ENCODE data around the gene CCDC91. TPM values are rescaled to one million over a fixed set of nuclear protein-coding genes. Genes with fewer than 3 reads are reported as not detected.

CCDC91 gene
- polyA plus RNA-seq, 1 donor from 2014 or later, result 11.6 TPM

GRCh38 chr12:28331130-28331529 is 140.9 kb downstream of the CCDC91 start:
- no peaks in the 10 kb centered on the region for H3K36me3 ChIP-seq (ENCODE audit: insufficient read depth, low read length)
- H3K27me3 ChIP-seq (ENCODE audit: insufficient read depth, low read depth, low read length), result no peaks in the 10 kb centered on the region
- no peaks in the 10 kb centered on the region for H3F3A ChIP-seq (ENCODE audit: insufficient read depth, low read length, poor library complexity, severe bottlenecking)
- H3K4me2 ChIP-seq (ENCODE audit: low read length), result no peak overlapping the region
- no peak overlapping the region for H2AFZ ChIP-seq (ENCODE audit: low read depth, low read length)
- no peak overlapping the region for H3K9ac ChIP-seq (ENCODE audit: low read length)
- no peak overlapping the region for H3K27ac ChIP-seq (ENCODE audit: low read length)
- no peaks in the 10 kb centered on the region for H3K9me3 ChIP-seq (ENCODE audit: low read length)
- H4K20me1 ChIP-seq (ENCODE audit: insufficient read depth), result no peaks in the 10 kb centered on the region
- no peak overlapping the region for H3K4me3 ChIP-seq (ENCODE audit: low read length)
- no peaks in the 10 kb centered on the region for H3K79me2 ChIP-seq (replicated peaks; ENCODE audit: insufficient read depth, low read length)
- TF ChIP-seq EZH2 (IDR thresholded peaks at IDR 0.05; ENCODE audit: borderline replicate concordance, insufficient read depth, low read length, poor library complexity, severe bottlenecking) (no peak), CTCF (IDR thresholded peaks at IDR 0.05; ENCODE audit: poor library complexity, severe bottlenecking) (no peak), REST (IDR thresholded peaks at IDR 0.05; ENCODE audit: borderline replicate concordance) (no peak), EP300 (conservative IDR thresholded peaks at IDR 0.05; ENCODE audit: poor library complexity, severe bottlenecking) (peak; percentile 31), POLR2AphosphoS5 (IDR thresholded peaks at IDR 0.05) (peak; percentile 16)
- H3K9me2 ChIP-seq (ENCODE audit: insufficient read depth, low read length), result no peaks in the 10 kb centered on the region

GRCh38 chr12:28340261-28341045 is 150.2 kb downstream of the CCDC91 start:
- no peak overlapping the region for H3K9ac ChIP-seq (ENCODE audit: low read length)
- no peak overlapping the region for H3K27ac ChIP-seq (ENCODE audit: low read length)
- no peak overlapping the region for H2AFZ ChIP-seq (ENCODE audit: low read depth, low read length)
- no peak overlapping the region for H3K4me2 ChIP-seq (ENCODE audit: low read length)
- H4K20me1 ChIP-seq (ENCODE audit: insufficient read depth), result no peaks in the 10 kb centered on the region
- H3K4me3 ChIP-seq (ENCODE audit: low read length), result no peak overlapping the region
- TF ChIP-seq EZH2 (IDR thresholded peaks at IDR 0.05; ENCODE audit: borderline replicate concordance, insufficient read depth, low read length, poor library complexity, severe bottlenecking) (no peak), RAD21 (conservative IDR thresholded peaks at IDR 0.05) (no peak), MXI1 (conservative IDR thresholded peaks at IDR 0.05; ENCODE audit: poor library complexity, severe bottlenecking) (no peak), REST (IDR thresholded peaks at IDR 0.05; ENCODE audit: borderline replicate concordance) (no peak), EP300 (conservative IDR thresholded peaks at IDR 0.05; ENCODE audit: poor library complexity, severe bottlenecking) (no peak), TAF1 (IDR thresholded peaks at IDR 0.05; ENCODE audit: low read depth) (no peak), CTCF (IDR thresholded peaks at IDR 0.05; ENCODE audit: poor library complexity, severe bottlenecking) (no peak), SMC3 (conservative IDR thresholded peaks at IDR 0.05; ENCODE audit: poor library complexity) (no peak), POLR2AphosphoS5 (IDR thresholded peaks at IDR 0.05) (no peak)
- H3K36me3 ChIP-seq (ENCODE audit: insufficient read depth, low read length), result no peaks in the 10 kb centered on the region
- H3K9me2 ChIP-seq (ENCODE audit: insufficient read depth, low read length), result no peaks in the 10 kb centered on the region
- no peaks in the 10 kb centered on the region for H3K9me3 ChIP-seq (ENCODE audit: low read length)
- H3K79me2 ChIP-seq (replicated peaks; ENCODE audit: insufficient read depth, low read length), result no peaks in the 10 kb centered on the region
- no peaks in the 10 kb centered on the region for H3F3A ChIP-seq (ENCODE audit: insufficient read depth, low read length, poor library complexity, severe bottlenecking)
- H3K27me3 ChIP-seq (ENCODE audit: insufficient read depth, low read depth, low read length), result no peaks in the 10 kb centered on the region

Data from neural cell (in vitro differentiated cells).